ENCODE results near the gene CAMK1D. TPM values are rescaled to one million over a fixed set of nuclear protein-coding genes. Genes with fewer than 3 reads are reported as not detected.

CAMK1D gene
- total and polyA plus RNA-seq, 2 experiments from 2014 or later, result 4.6 to 7.2 TPM

- no peak for TF ChIP-seq STAT1 (IDR thresholded peaks at IDR 0.05; ENCODE audit: unreplicated experiment)
- no peak for TF ChIP-seq ZNF114 (CRISPR knock-in tag; IDR thresholded peaks at IDR 0.05)
- no peak for TF ChIP-seq CTCF (conservative IDR thresholded peaks at IDR 0.05; ENCODE audit: low read depth in 2 of 2)
- no peak for TF ChIP-seq POLR2AphosphoS5 (IDR thresholded peaks at IDR 0.05; ENCODE audit: low read depth)
- TF ChIP-seq CREB1 (CRISPR knock-in tag; IDR thresholded peaks at IDR 0.05; ENCODE audit: low read depth), result no peak
- no peak for TF ChIP-seq JUNB (IDR thresholded peaks at IDR 0.05; ENCODE audit: unreplicated experiment)
- TF ChIP-seq EZH2phosphoT487 (IDR thresholded peaks at IDR 0.05; ENCODE audit: unreplicated experiment), result no peak
- TF ChIP-seq NANOG (IDR thresholded peaks at IDR 0.05; ENCODE audit: borderline replicate concordance), result no peak
- TF ChIP-seq ETS1 (IDR thresholded peaks at IDR 0.05), result no peak
- TF ChIP-seq ZNF331 (CRISPR knock-in tag; IDR thresholded peaks at IDR 0.05; ENCODE audit: low read depth), result no peak
- TF ChIP-seq EZH2 (IDR thresholded peaks at IDR 0.05; ENCODE audit: low read depth, unreplicated experiment), result no peak
Observed at GRCh38 chr10:12393831-12394230, 44.5 kb downstream of the CAMK1D start (continued).

GRCh38 chr10:12394241-12395033 is 45.1 kb downstream of the CAMK1D start:
- no peak overlapping the region for H3K4me2 ChIP-seq
- no peak overlapping the region for H2AFZ ChIP-seq
- no peaks in the 10 kb centered on the region for H3K36me3 ChIP-seq (ENCODE audit: insufficient read depth)
- H4K20me1 ChIP-seq (replicated peaks; ENCODE audit: insufficient read depth), result no peaks in the 10 kb centered on the region
- H3K27ac ChIP-seq (ENCODE audit: low read depth), result no peak overlapping the region
- peaks cover 21% of the 10 kb centered on the region for H3K4me1 Mint-ChIP-seq
- H3K36me3 Mint-ChIP-seq (ENCODE audit: low read depth), result no peaks in the 10 kb centered on the region
- DNase-seq (ENCODE audit: low spot score) (no peak), ATAC-seq (no peak)
- no peaks in the 10 kb centered on the region for H3K79me2 ChIP-seq (replicated peaks; ENCODE audit: insufficient read depth)
- H3K4me3 Mint-ChIP-seq, result no peak overlapping the region
- H3K27me3 ChIP-seq (ENCODE audit: insufficient read depth), result no peaks in the 10 kb centered on the region
- no peak overlapping the region for H3K4me3 ChIP-seq
- H3K9me2 ChIP-seq (ENCODE audit: insufficient read depth), result 0 out of 2 replicates have a peak, but pooled peaks cover 3% of the 10 kb centered on the region
- H3K4me1 ChIP-seq (ENCODE audit: insufficient read depth), result no peaks in the 10 kb centered on the region
- H3K27ac Mint-ChIP-seq, result no peak overlapping the region
- peaks cover 3% of the 10 kb centered on the region for H3K27me3 Mint-ChIP-seq (ENCODE audit: insufficient read depth, low read depth, poor library complexity)
- no peaks in the 10 kb centered on the region for H3K9me3 Mint-ChIP-seq
- no peaks in the 10 kb centered on the region for H3F3A ChIP-seq (replicated peaks; ENCODE audit: low read depth)
- TF ChIP-seq ETS1 (IDR thresholded peaks at IDR 0.05) (no peak), ZNF331 (CRISPR knock-in tag; IDR thresholded peaks at IDR 0.05; ENCODE audit: low read depth) (no peak), STAT1 (IDR thresholded peaks at IDR 0.05; ENCODE audit: unreplicated experiment) (no peak), EZH2phosphoT487 (IDR thresholded peaks at IDR 0.05; ENCODE audit: unreplicated experiment) (no peak), CREB1 (CRISPR knock-in tag; IDR thresholded peaks at IDR 0.05; ENCODE audit: low read depth) (no peak), CTCF (conservative IDR thresholded peaks at IDR 0.05; ENCODE audit: low read depth in 2 of 2) (no peak), EZH2 (IDR thresholded peaks at IDR 0.05; ENCODE audit: low read depth, unreplicated experiment) (no peak), JUNB (IDR thresholded peaks at IDR 0.05; ENCODE audit: unreplicated experiment) (no peak), NANOG (IDR thresholded peaks at IDR 0.05; ENCODE audit: borderline replicate concordance) (no peak), POLR2AphosphoS5 (IDR thresholded peaks at IDR 0.05; ENCODE audit: low read depth) (no peak)
